SKM-1 (cell line): ENCODE measurements around the gene HS1BP3.

Source experiments
- DNase-seq: peaks from one replicate; lab custom pipeline; 2025; ENCODE audit not compliant: unreplicated experiment; lab: John Stamatoyannopoulos, UW

HS1BP3 gene

DNA sequence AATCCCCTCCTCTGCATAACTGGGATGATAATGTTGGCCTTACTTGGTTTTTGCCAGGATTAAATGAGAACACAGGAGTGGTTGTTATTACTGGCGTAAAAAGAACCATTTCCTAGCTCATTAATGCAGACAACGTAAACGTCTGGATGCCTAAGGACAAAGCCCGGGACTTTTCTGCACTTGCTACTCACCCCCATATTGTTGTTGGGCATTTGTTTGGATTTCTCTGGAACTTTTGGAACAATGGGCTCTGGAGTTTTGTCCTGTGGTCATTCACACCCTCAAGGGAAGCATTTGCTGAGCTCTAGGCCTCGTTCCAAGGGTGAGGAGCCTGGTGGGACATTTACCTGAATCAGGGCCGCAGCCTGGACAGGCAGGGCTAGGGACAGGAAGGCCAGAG, 76.0 kb downstream of the HS1BP3 start:
- DNase-seq: no peak

DNA sequence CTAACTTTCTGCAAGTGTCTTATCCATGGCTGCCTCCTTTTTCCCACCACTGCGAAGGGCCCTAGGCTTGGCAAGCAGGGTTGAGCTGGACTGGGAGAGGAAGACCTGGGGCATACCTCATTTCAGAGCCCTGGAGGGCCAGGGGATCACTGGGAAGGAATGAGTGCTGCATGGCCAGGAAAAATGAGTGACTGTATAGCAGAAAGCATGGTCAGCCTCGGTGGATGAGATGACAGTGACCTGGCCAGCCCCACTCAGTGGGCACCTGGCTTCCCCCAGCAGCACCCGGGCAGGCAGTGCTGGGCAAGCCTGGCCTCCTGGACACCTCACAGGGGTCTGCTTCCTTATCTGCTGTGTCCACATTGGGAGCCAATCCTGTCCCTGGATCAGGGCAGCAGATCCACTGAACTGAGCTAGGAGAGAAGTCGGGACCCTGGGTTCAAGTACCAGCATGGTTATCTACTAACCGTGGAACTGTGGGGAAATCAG, 76.4 kb downstream of the HS1BP3 start:
- DNase-seq: no peak

GRCh38 chr2:20573620-20574422, 77.1 kb downstream of the HS1BP3 start:
- no peak for DNase-seq

- no peak for DNase-seq
Measured at GRCh38 chr2:20572221-20572620, 78.7 kb downstream of the HS1BP3 start.

GRCh38 chr2:20571644-20572215, 79.2 kb downstream of the HS1BP3 start:
- DNase-seq: no peak

DNA sequence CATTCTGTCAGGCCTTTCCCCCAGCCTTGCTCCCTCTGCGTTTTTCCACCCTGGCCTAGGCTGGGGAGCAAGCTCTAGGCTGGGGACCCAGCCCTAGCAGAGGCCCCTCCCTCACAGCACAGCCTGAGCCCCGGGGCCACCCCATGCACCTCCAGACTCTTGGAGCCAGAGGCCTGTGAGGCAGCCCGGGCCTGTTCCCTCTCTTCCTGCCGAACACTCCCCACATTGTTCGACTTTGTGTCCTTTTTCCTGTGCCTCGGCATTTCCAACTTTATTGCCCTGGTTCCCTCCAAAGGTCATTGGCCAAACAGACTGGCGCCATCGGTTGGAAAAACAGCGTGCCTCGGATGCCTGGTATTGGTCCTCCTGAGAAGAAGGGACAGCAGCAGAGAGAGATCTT, 79.7 kb downstream of the HS1BP3 start:
- no peak for DNase-seq

DNA sequence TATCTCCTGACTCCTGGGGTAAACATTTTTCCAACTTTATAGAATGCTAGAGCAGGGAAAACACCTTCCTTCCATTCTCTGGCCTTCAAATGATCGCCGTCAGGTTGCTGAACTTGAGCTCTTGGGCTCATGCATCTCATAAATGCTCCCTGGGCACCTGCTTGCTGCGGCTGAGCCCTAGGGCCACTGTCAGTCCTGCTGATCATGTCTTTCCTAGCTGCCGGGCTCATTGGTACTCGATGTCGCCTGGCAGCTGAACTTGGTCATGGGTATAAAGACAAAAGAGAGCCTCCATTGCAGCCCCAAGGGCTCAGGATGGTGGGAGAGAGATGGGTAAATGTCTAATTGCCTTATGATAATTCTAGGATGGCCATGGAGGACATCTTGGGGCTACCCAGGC, 80.6 kb downstream of the HS1BP3 start:
- no peak for DNase-seq

DNA sequence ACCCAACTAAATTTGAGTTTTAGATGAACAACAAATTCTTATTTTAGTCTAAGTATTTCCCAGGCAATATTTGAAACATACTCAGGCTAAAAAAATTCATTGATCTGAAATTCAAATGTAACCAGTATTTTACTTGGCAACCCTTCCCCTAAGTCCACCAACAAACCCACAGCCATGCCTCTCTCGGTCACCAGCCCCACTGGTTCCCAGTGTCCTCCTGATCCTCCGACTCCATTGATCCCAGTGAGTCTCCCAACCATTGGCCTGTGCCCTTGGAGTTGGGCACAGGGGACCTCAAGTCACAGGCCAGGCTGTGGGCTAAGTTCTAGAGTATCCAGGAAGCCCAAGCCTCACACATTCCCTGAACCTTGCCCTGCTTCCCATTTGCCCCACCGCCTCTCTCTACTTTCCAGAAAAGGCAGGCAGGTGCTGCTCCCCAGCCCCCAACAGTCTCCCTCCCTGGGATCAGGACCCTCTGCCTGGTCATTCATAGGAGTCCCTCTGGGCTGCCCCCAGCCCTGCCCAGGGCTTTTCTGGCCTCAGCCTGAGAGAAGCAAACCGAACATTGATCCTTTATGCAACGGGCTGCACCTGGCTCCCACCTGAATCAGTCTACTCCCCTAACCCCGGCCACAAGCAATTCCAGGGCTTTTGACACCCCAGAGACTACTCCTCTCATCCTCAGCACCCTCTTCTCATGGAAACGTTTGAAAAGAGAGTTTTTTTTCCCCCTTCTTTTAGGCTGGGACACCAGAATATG, 81.3 kb downstream of the HS1BP3 start:
- DNase-seq: no peak

- DNase-seq: no peak
Measured at GRCh38 chr2:20568501-20569463, 82.1 kb downstream of the HS1BP3 start.

- DNase-seq: no peak
Measured at GRCh38 chr2:20567926-20568179, 83.0 kb downstream of the HS1BP3 start.
